ENCODE results near the gene UXS1.
"Not testable (repeated sequence)": the region's sequence is repeated elsewhere in the genome, so short reads cannot be mapped to it uniquely, and the experiment has no call there.

Gene UXS1

DNA sequence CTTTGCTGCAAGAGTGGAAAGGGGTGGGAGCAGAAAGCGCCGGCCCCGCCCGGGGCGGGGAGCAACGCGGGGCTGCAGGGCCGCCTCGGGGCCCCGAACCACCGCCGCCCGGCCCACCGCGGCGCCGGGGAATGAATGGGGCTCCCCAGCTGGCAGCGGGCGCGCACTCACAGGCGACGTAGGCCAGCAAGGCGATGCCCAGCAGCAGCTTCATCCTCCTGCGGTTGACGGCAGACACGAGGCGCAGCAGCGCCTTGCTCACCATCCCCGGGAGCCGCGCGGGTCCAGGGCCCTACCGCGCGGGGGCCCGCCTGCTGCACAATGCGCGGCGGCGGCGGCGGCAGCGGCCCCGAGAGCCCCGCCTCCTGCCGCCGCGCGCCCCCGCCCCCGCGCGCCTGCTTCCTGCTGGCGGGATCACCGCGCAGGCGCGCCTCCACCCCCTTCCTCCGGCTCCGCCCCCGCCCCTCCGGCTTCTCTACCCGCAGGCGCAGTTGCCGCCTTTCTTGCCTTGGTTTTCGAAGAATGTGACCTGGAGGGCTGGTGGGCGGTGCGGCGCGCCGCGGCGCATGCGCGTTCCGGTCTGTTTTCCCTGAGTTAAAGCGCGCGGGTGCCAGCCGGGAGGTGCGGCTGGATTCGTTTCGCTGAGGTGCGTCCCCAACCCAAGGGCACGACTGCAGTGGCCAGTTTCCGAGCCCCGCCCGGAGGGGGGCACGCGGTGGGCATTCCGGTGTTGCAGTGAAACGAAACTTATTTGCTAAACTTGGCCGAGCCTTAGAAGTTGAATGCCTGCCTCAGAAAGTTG lies at the start of gene UXS1:
TSS of gene UXS1 (minus strand) at position 325 of the 802 bp plus-strand sequence. CDS start at position 265, 60 bp downstream.
- no peaks in the 10 kb centered on the region for H3K9me3 ChIP-seq (ENCODE audit: insufficient read depth, low read length)
- H3K9ac ChIP-seq (ENCODE audit: insufficient read length, low read depth), result peak within 1 kb of the TSS; percentile 92
- DNase-seq (ENCODE audit: low read depth, low spot score), result peak; percentile 95
- H3K4me3 ChIP-seq (ENCODE audit: insufficient read length, low read depth), result peak within 1 kb of the TSS; percentile 80
- peaks cover 3% of the 10 kb centered on the region for H3K4me1 ChIP-seq (ENCODE audit: insufficient read depth, insufficient read length)
- peaks cover 15% of the 10 kb centered on the region for H3K27me3 ChIP-seq (ENCODE audit: insufficient read depth, insufficient read length)
- TF ChIP-seq SUZ12 (IDR thresholded peaks at IDR 0.05; ENCODE audit: extremely low read depth, insufficient read depth, insufficient read length), result no peak
- TF ChIP-seq ZNF274 (IDR thresholded peaks at IDR 0.05; ENCODE audit: low read depth, low read length), result no peak
- TF ChIP-seq YY1 (IDR thresholded peaks at IDR 0.05; ENCODE audit: insufficient read depth, insufficient read length), result no peak
- peaks cover 7% of the 10 kb centered on the region for H3K36me3 ChIP-seq (ENCODE audit: insufficient read depth, insufficient read length, low read length)

DNA sequence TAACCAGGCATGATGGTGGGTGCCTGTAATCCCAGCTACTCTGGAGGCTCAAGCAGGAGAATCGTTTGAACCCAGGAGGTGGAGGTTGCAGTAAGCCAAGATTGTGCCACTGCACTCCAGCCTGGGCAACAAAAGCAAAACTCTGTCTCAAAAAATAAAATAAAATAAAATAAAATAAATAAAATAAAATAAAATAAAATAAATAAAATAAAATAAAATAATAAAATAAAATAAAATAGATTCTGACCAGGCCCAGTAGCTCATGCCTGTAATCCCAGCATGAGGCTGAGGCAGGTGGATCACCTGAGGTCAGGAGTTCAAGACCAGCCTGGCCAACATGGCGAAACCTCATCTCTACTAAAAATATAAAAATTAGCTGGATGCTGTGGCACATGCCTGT lies 45.4 kb upstream of the UXS1 start:
- H3K4me1 ChIP-seq (ENCODE audit: insufficient read depth, insufficient read length); DNase-seq (ENCODE audit: low read depth, low spot score); H3K9ac ChIP-seq (ENCODE audit: insufficient read length, low read depth): not testable (repeated sequence)

DNA sequence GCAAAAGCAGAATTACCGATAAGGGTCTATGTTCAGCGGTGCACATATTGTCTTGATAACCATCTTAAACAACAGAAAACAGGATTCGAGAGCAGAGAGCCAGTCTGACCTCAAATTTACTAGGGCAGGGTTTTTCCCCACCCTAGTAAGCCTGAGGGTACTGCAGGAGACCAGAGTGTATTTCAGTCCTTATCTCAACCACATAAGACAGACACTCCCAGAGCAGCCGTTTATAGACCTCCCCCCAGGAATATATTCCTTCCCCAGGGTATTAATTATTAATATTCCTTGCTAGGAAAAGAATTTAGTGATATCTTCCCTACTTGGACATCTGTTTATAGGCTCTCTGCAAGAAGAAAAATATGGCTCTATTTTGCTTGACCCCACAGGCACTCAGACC lies 41.3 kb upstream of the UXS1 start:
- H3K4me3 ChIP-seq (ENCODE audit: insufficient read length, low read depth); H3K36me3 ChIP-seq (ENCODE audit: insufficient read depth, insufficient read length, low read length); DNase-seq (ENCODE audit: low read depth, low spot score); H3K4me1 ChIP-seq (ENCODE audit: insufficient read depth, insufficient read length); H3K9ac ChIP-seq (ENCODE audit: insufficient read length, low read depth); H3K27me3 ChIP-seq (ENCODE audit: insufficient read depth, insufficient read length): not testable (repeated sequence)
- peaks cover 31% of the 10 kb centered on the region for H3K9me3 ChIP-seq (ENCODE audit: insufficient read depth, low read length)

More for the DNA sequence above, 45.4 kb upstream of the UXS1 start:
- H3K4me3 ChIP-seq (ENCODE audit: insufficient read length, low read depth); H3K36me3 ChIP-seq (ENCODE audit: insufficient read depth, insufficient read length, low read length); H3K27me3 ChIP-seq (ENCODE audit: insufficient read depth, insufficient read length): not testable (repeated sequence)
- H3K9me3 ChIP-seq (ENCODE audit: insufficient read depth, low read length), result peaks cover 17% of the 10 kb centered on the region

GRCh38 chr2:106233350-106233706 lies 39.2 kb upstream of the UXS1 start:
- Histone ChIP-seq H3K36me3 (ENCODE audit: insufficient read depth, insufficient read length, low read length) (no peaks in the 10 kb centered on the region), H3K9me3 (ENCODE audit: insufficient read depth, low read length) (peaks cover 31% of the 10 kb centered on the region), H3K9ac (ENCODE audit: insufficient read length, low read depth) (no peak overlapping the region), H3K4me1 (ENCODE audit: insufficient read depth, insufficient read length) (no peaks in the 10 kb centered on the region), H3K27me3 (ENCODE audit: insufficient read depth, insufficient read length) (no peaks in the 10 kb centered on the region), H3K4me3 (ENCODE audit: insufficient read length, low read depth) (no peak overlapping the region)
- no peak for DNase-seq (ENCODE audit: low read depth, low spot score)
- TF ChIP-seq SUZ12 (IDR thresholded peaks at IDR 0.05; ENCODE audit: extremely low read depth, insufficient read depth, insufficient read length) (no peak), ZNF274 (IDR thresholded peaks at IDR 0.05; ENCODE audit: low read depth, low read length) (no peak), YY1 (IDR thresholded peaks at IDR 0.05; ENCODE audit: insufficient read depth, insufficient read length) (no peak)

- H3K4me3 ChIP-seq (ENCODE audit: insufficient read length, low read depth), result no peak overlapping the region
- no peak for DNase-seq (ENCODE audit: low read depth, low spot score)
- TF ChIP-seq ZNF274 (IDR thresholded peaks at IDR 0.05; ENCODE audit: low read depth, low read length), result no peak
- TF ChIP-seq YY1 (IDR thresholded peaks at IDR 0.05; ENCODE audit: insufficient read depth, insufficient read length), result no peak
- TF ChIP-seq SUZ12 (IDR thresholded peaks at IDR 0.05; ENCODE audit: extremely low read depth, insufficient read depth, insufficient read length), result no peak
- peaks cover 31% of the 10 kb centered on the region for H3K9me3 ChIP-seq (ENCODE audit: insufficient read depth, low read length)
- no peaks in the 10 kb centered on the region for H3K4me1 ChIP-seq (ENCODE audit: insufficient read depth, insufficient read length)
- no peak overlapping the region for H3K9ac ChIP-seq (ENCODE audit: insufficient read length, low read depth)
- no peaks in the 10 kb centered on the region for H3K27me3 ChIP-seq (ENCODE audit: insufficient read depth, insufficient read length)
- H3K36me3 ChIP-seq (ENCODE audit: insufficient read depth, insufficient read length, low read length), result no peaks in the 10 kb centered on the region
These were observed 38.7 kb upstream of the UXS1 start for GRCh38 chr2:106232638-106233349.

- Histone ChIP-seq H3K9ac (ENCODE audit: insufficient read length, low read depth) (no peak overlapping the region), H3K4me1 (ENCODE audit: insufficient read depth, insufficient read length) (no peaks in the 10 kb centered on the region), H3K27me3 (ENCODE audit: insufficient read depth, insufficient read length) (no peaks in the 10 kb centered on the region), H3K4me3 (ENCODE audit: insufficient read length, low read depth) (no peak overlapping the region), H3K36me3 (ENCODE audit: insufficient read depth, insufficient read length, low read length) (no peaks in the 10 kb centered on the region), H3K9me3 (ENCODE audit: insufficient read depth, low read length) (no peaks in the 10 kb centered on the region)
- TF ChIP-seq YY1 (IDR thresholded peaks at IDR 0.05; ENCODE audit: insufficient read depth, insufficient read length) (no peak), ZNF274 (IDR thresholded peaks at IDR 0.05; ENCODE audit: low read depth, low read length) (no peak), SUZ12 (IDR thresholded peaks at IDR 0.05; ENCODE audit: extremely low read depth, insufficient read depth, insufficient read length) (no peak)
- DNase-seq (ENCODE audit: low read depth, low spot score), result no peak
These were observed 29.2 kb upstream of the UXS1 start for GRCh38 chr2:106223347-106223746.

DNA sequence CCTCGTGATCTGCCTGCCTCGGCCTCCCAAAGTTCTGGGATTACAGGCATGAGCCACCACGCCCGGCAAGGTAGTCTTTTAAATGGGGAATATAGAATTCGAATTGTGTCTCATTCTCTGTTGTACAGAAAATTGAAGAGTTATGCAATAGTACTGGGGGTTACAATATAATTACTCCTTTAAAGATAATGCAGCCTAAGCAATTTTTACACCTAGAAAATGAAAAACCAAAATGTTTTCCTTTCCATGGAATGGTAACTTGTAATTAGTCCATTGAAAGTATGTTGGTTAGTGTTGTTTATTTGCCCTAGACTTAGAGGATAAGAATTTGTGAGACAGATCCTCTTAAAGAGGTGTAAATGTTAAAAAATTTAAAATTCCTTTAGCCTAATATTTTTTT lies 28.0 kb upstream of the UXS1 start:
- not testable (repeated sequence) for H3K4me1 ChIP-seq (ENCODE audit: insufficient read depth, insufficient read length); H3K9me3 ChIP-seq (ENCODE audit: insufficient read depth, low read length); H3K36me3 ChIP-seq (ENCODE audit: insufficient read depth, insufficient read length, low read length); H3K4me3 ChIP-seq (ENCODE audit: insufficient read length, low read depth); DNase-seq (ENCODE audit: low read depth, low spot score); H3K9ac ChIP-seq (ENCODE audit: insufficient read length, low read depth); H3K27me3 ChIP-seq (ENCODE audit: insufficient read depth, insufficient read length)

Data from NT2/D1 (cell line).